Lower lobe of right lung (tissue), 2 donors: Measurements from ENCODE around the gene HNRNPH2. TPM values are rescaled to one million over a fixed set of nuclear protein-coding genes. Genes with fewer than 3 reads are reported as not detected.

Experiments used
- ATAC-seq, 2 donors: fragments of 200-7000 bp; cut with Tn5 transposase; one replicate each; pipeline ENCODE4 v1.9.1; 2020 to 2022; ENCODE audit warnings: mild to moderate bottlenecking in 2 of 2, moderate library complexity in 2 of 2
- DNase-seq: peaks from one replicate; pipeline ENCODE4 v3.0.0-alpha.2; 2020
- H3K27ac ChIP-seq: fragments of 200-600 bp; one replicate; pipeline ENCODE4 v1.8.0; 2022
- H3K27me3 ChIP-seq: fragments of 200-600 bp; one replicate; pipeline ENCODE4 v1.8.0; 2022; ENCODE audit warnings: low read depth
- H3K36me3 ChIP-seq: fragments of 200-600 bp; one replicate; pipeline ENCODE4 v1.8.0; 2022; ENCODE audit warnings: mild to moderate bottlenecking
- H3K4me1 ChIP-seq: fragments of 200-600 bp; one replicate; pipeline ENCODE4 v1.8.0; 2022
- H3K4me3 ChIP-seq: fragments of 200-600 bp; one replicate; pipeline ENCODE4 v1.8.0; 2022; ENCODE audit warnings: mild to moderate bottlenecking
- H3K9me3 ChIP-seq: fragments of 200-600 bp; one replicate; pipeline ENCODE4 v1.8.0; 2022
- intact Hi-C: fragments of 100-400 bp; cut with DNase I; formaldehyde crosslinking; loops from one replicate; pipeline ENCODE4 v1.11.0; 2022
- total RNA-seq: library from RNA; stranded (reverse); fragmentation: NEBNext Ultra II Directional; extraction: Animal tissue kit (Norgen Biotek cat#: 25700); gene quantifications from one replicate; pipeline ENCODE4 v1.2.1, GENCODE V29; 2021
- TF ChIP-seq, protein P1 (sequence below): fragments of 200-600 bp; IDR thresholded peaks from one replicate; pipeline ENCODE4 v1.8.0; 2022; ENCODE audit warnings: antibody characterized with exemption, mild to moderate bottlenecking
- donor health status: DM: no; HTN: yes; CAD: no; lungs with severe emphysema.

Gene HNRNPH2
- total RNA-seq, 1 donor from 2014 or later, result 62.1 TPM

DNA sequence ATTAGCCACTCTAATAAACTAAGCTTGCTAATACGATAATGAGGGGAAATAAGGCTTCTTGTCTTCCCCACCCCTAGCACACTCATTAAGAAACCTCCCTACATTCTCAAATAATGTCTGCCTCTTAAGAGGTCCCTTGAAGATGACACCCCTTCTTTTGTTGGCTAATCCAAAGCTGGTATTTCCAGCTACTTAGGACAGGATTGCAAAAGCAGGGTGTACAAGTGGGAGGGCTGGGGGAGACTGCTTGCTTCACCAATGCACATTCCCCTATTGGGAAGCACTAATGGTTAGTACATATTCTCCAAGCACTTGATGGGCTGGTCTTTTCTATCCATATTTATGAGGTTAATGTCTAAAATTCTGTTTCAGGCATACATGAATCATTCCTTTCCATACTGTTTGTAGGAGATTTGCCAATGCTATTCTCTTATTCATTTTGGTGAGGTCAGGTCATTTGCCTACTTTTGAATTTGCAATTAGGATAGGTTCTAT is 42.7 kb upstream of the HNRNPH2 start:
- TF ChIP-seq, protein P1, sequence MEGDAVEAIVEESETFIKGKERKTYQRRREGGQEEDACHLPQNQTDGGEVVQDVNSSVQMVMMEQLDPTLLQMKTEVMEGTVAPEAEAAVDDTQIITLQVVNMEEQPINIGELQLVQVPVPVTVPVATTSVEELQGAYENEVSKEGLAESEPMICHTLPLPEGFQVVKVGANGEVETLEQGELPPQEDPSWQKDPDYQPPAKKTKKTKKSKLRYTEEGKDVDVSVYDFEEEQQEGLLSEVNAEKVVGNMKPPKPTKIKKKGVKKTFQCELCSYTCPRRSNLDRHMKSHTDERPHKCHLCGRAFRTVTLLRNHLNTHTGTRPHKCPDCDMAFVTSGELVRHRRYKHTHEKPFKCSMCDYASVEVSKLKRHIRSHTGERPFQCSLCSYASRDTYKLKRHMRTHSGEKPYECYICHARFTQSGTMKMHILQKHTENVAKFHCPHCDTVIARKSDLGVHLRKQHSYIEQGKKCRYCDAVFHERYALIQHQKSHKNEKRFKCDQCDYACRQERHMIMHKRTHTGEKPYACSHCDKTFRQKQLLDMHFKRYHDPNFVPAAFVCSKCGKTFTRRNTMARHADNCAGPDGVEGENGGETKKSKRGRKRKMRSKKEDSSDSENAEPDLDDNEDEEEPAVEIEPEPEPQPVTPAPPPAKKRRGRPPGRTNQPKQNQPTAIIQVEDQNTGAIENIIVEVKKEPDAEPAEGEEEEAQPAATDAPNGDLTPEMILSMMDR, result no peak
- ATAC-seq (no peak), DNase-seq (no peak)
- Histone ChIP-seq H3K36me3 (no peaks in the 10 kb centered on the region), H3K4me1 (no peaks in the 10 kb centered on the region), H3K27me3 (no peaks in the 10 kb centered on the region), H3K4me3 (no peak overlapping the region), H3K27ac (no peak overlapping the region), H3K9me3 (no peaks in the 10 kb centered on the region)
- intact Hi-C loops, result no loop called here

DNA sequence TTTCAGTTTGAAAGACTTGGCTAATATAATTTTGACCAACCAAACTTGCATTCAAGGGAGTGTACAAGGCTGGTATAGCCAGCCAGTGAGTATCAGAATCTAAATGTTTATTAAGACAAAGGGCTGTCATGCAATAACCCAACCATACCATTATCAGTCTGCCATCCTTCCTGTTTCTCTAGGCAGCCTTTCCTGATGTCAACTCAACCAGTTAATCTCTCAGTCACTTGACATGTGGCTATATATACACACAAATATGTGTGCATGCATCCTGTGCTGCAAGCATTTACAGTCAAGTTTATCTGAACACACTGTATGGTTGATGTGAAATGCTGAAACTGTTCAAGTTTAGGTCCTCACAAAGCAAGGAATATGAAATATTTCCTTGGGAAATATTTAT is 39.2 kb upstream of the HNRNPH2 start:
- Histone ChIP-seq H3K27ac (no peak overlapping the region), H3K27me3 (no peaks in the 10 kb centered on the region)
- ATAC-seq, result no peak

DNA sequence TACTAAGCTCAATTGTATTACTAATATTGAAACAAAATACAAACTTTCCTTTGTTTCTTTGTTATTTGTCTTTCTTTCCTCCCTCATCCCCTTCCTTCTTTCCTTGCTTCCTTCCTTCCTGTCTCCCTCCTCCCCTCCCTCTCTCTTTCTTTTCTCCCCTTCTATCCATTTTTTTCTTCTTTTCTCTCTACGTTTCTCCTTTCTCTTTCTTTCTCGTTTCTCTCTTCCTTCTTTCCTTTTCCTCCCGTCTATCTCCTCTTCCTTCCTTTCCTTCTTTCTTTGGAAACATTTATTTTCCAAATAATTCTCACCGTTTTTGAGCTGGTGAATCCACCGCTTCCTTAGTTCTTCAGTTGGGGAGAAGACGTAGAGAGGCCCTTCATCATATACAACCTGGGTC is 38.3 kb upstream of the HNRNPH2 start:
- no peak overlapping the region for H3K27ac ChIP-seq
- no peaks in the 10 kb centered on the region for H3K4me1 ChIP-seq
- intact Hi-C loops, result no loop called here
- TF ChIP-seq, protein P1, result no peak
- ATAC-seq, result no peak
- no peak for DNase-seq
- H3K36me3 ChIP-seq, result no peaks in the 10 kb centered on the region
- no peak overlapping the region for H3K4me3 ChIP-seq
- no peaks in the 10 kb centered on the region for H3K27me3 ChIP-seq
- no peaks in the 10 kb centered on the region for H3K9me3 ChIP-seq

More for the DNA sequence above, 39.2 kb upstream of the HNRNPH2 start:
- no peaks in the 10 kb centered on the region for H3K36me3 ChIP-seq
- no peak for DNase-seq
- TF ChIP-seq, protein P1, result no peak
- intact Hi-C loops, result no loop called here
- no peaks in the 10 kb centered on the region for H3K4me1 ChIP-seq
- no peaks in the 10 kb centered on the region for H3K9me3 ChIP-seq
- H3K4me3 ChIP-seq, result no peak overlapping the region

DNA sequence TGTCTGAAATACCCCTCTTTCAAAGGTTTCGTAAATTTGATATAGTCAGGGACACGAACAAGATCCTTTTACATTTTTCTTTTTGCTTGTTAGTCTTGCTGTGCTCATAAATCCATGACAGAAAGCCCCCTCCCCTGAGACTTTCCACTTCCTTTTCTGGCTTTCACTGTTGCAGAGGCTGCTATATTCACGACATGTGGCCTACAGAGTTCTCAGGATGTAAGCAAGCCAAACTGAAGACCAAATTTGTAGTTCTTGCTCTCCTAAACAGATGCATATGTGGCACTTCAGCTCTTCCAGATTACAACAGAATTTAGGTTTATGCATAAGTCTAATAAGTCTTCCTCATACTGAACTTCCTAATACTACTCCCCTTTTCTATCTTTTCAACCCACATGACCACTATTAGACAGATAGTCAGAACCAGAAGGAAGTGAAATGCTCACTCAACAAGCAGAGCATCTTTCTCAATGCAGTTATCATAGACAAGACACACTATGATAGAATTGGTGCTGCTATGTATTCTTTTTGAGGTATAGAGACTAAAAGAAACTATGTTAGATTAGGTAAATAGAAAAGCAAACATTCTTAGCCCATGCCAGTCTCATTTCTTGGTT is 37.0 kb upstream of the HNRNPH2 start:
- TF ChIP-seq, protein P1, result no peak
- H3K4me3 ChIP-seq, result no peak overlapping the region
- intact Hi-C loops, result no loop called here
- H3K4me1 ChIP-seq, result no peaks in the 10 kb centered on the region
- no peaks in the 10 kb centered on the region for H3K36me3 ChIP-seq
- DNase-seq (no peak), ATAC-seq (no peak)
- no peaks in the 10 kb centered on the region for H3K27me3 ChIP-seq
- no peak overlapping the region for H3K27ac ChIP-seq
- H3K9me3 ChIP-seq, result no peaks in the 10 kb centered on the region

DNA sequence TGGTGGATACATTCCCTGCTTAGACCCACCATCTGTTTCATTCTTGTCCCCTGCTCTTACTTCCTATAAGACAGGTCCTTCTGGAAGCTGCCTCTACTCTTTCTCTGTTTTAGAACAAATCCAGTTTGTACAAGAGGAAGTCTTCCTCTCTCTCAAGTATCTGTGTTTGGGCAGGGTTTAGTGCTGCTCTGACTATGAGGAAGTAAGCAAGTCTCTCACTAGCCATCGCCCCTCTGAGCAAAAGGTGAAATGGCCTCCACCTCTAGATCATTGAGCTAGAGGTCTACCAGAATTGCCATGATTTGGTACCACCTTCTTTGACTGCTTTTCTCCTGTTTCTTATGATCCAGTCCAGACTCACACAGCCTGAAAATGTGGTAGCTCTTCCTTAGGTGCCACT is 30.5 kb upstream of the HNRNPH2 start:
- H3K9me3 ChIP-seq, result no peaks in the 10 kb centered on the region
- no peaks in the 10 kb centered on the region for H3K4me1 ChIP-seq
- TF ChIP-seq, protein P1, result no peak
- intact Hi-C loops, result no loop called here
- no peak overlapping the region for H3K4me3 ChIP-seq
- ATAC-seq (no peak), DNase-seq (no peak)
- no peaks in the 10 kb centered on the region for H3K36me3 ChIP-seq
- no peak overlapping the region for H3K27ac ChIP-seq
- H3K27me3 ChIP-seq, result no peaks in the 10 kb centered on the region
